Measurements from ENCODE around the gene ZNF304. TPM values are rescaled to one million over a fixed set of nuclear protein-coding genes. Genes with fewer than 3 reads are reported as not detected.
A peak's percentile ranks its signal among the peaks of the same experiment; 100 is the strongest.

ZNF304 gene
- total and polyA plus RNA-seq, 2 of the 13 experiments (the other 11 are each of a cell fraction or from before 2014, with no cell fraction given) = 3.4 to 8.0 TPM

GRCh38 chr19:57320180-57321084 is 30.6 kb upstream of the ZNF304 start, which contains the start of gene ZNF543 (continued):
- TF ChIP-seq DR1 (CRISPR knock-in tag; IDR thresholded peaks at IDR 0.05) = peak; percentile 53; the same call in 1 of the 2 replicates
- TF ChIP-seq PITX1 (CRISPR knock-in tag; IDR thresholded peaks at IDR 0.05) = peak; percentile 47; the same call in 1 of the 2 replicates
- TF ChIP-seq ZNF878 (CRISPR knock-in tag; IDR thresholded peaks at IDR 0.05) = 0 out of 2 replicates have a peak, but pooled peaks have one; percentile 30
- peak; percentile 69 to 74; a peak in 2 of 4 replicates for TF ChIP-seq HMGXB4 (CRISPR knock-in tag; IDR thresholded peaks at IDR 0.05; ENCODE audit: borderline replicate concordance in 1 of 2, low read depth in 1 of 2)
- no peak for TF ChIP-seq ZBTB25 (CRISPR knock-in tag; IDR thresholded peaks at IDR 0.05)
- TF ChIP-seq ZNF598 (CRISPR knock-in tag; IDR thresholded peaks at IDR 0.05; ENCODE audit: borderline replicate concordance) = peak; percentile 84; the same call in 1 of the 2 replicates
- 0 out of 2 replicates have a peak, but pooled peaks have one; percentile 15 for TF ChIP-seq ZNF563 (CRISPR knock-in tag; IDR thresholded peaks at IDR 0.05)
- TF ChIP-seq ZNF362 (CRISPR knock-in tag; IDR thresholded peaks at IDR 0.05; ENCODE audit: borderline replicate concordance) = peak; percentile 30; the same call in 1 of the 2 replicates
- TF ChIP-seq SALL1 (CRISPR knock-in tag; IDR thresholded peaks at IDR 0.05) = peak; percentile 69
- peak; percentile 65; the same call in 1 of the 2 replicates for TF ChIP-seq ZBTB20 (CRISPR knock-in tag; IDR thresholded peaks at IDR 0.05; ENCODE audit: borderline replicate concordance, low read depth)
- no peak for TF ChIP-seq DNMT3B (CRISPR knock-in tag; conservative IDR thresholded peaks at IDR 0.05)
- TF ChIP-seq ARHGAP35 (CRISPR knock-in tag; IDR thresholded peaks at IDR 0.05; ENCODE audit: borderline replicate concordance) = 0 out of 2 replicates have a peak, but pooled peaks have one; percentile 10
- peak; percentile 44; the same call in 1 of the 2 replicates for TF ChIP-seq ARNT2 (CRISPR knock-in tag; IDR thresholded peaks at IDR 0.05; ENCODE audit: low read depth)
- 0 out of 2 replicates have a peak, but pooled peaks have one; percentile 5 for TF ChIP-seq ZMYM3 (CRISPR knock-in tag; IDR thresholded peaks at IDR 0.05)
- TF ChIP-seq FOXC1 (CRISPR knock-in tag; IDR thresholded peaks at IDR 0.05; ENCODE audit: borderline replicate concordance) = peak; percentile 89; the same call in 1 of the 2 replicates
- peak; percentile 19; the same call in 1 of the 2 replicates for TF ChIP-seq ZNF614 (CRISPR knock-in tag; IDR thresholded peaks at IDR 0.05; ENCODE audit: borderline replicate concordance)
- no peak for TF ChIP-seq SOX13 (IDR thresholded peaks at IDR 0.05)
- 0 out of 4 replicates have a peak, but pooled peaks of 1 of the 2 experiments have one; percentile 14 for TF ChIP-seq SOX13 (CRISPR knock-in tag; conservative IDR thresholded peaks at IDR 0.05 in 1 of 2, IDR thresholded peaks at IDR 0.05 in 1 of 2)
- 0 out of 2 replicates have a peak, but pooled peaks have one; percentile 44 for TF ChIP-seq ZNF33B (CRISPR knock-in tag; IDR thresholded peaks at IDR 0.05)
- peak; percentile 98 for TF ChIP-seq SPEN (CRISPR knock-in tag; IDR thresholded peaks at IDR 0.05; ENCODE audit: low read depth)
- peak; percentile 49; the same call in 1 of the 2 replicates for TF ChIP-seq GATA4 (IDR thresholded peaks at IDR 0.05; ENCODE audit: borderline replicate concordance, low read depth)
- TF ChIP-seq ZNF737 (CRISPR knock-in tag; IDR thresholded peaks at IDR 0.05; ENCODE audit: borderline replicate concordance) = no peak
- TF ChIP-seq ZNF547 (CRISPR knock-in tag; IDR thresholded peaks at IDR 0.05) = peak; percentile 31; the same call in 1 of the 2 replicates
- peak; percentile 97 for TF ChIP-seq SP2 (CRISPR knock-in tag; IDR thresholded peaks at IDR 0.05)

Measured in HepG2 (cell line).